Gastrocnemius medialis (tissue), 4 donors: ENCODE results near the gene KCNQ5.

Experiments used
- POLR2A ChIP-seq, 2 donors: fragments of 450-650 bp; IDR thresholded peaks; one replicate each; pipeline ENCODE4 v1.6.1; 2017; ENCODE audit warnings: antibody characterized with exemption in 2 of 2, mild to moderate bottlenecking in 2 of 2, moderate library complexity in 2 of 2
- TF ChIP-seq, protein P1 (sequence below), 5 experiments: fragments of 450-650 bp in 3 of 5; fragments of 200-600 bp in 2 of 5; sonication (generic) in 2 of 5; IDR thresholded peaks in 4 of 5; conservative IDR thresholded peaks in 1 of 5; 1 replicate in 4 of 5; 2 replicates in 1 of 5; pipeline ENCODE4 v1.5.1; 2016 to 2019; ENCODE audit warnings: antibody characterized with exemption in 5 of 5, mild to moderate bottlenecking in 3 of 5, moderate library complexity in 3 of 5

DNA sequence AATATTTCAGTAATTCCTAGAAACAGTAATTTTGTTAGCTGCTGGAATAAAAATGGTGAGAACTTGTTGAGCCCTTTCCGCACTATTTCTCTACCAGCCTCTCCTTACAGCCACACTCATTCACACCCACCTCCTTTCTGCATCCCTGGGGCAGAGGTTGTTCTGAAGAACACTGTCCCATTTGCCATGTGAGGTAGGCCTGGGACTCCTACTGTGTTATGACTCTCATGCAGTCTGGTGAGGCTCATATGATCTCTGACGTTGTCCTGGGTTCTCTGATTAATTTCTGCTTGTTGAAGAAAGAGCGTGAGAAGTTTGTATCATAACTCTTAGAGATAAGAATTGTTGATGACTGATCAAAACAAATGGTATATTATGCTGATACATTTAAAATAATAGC, 4.1 kb upstream of the KCNQ5 start:
- TF ChIP-seq, protein P1, sequence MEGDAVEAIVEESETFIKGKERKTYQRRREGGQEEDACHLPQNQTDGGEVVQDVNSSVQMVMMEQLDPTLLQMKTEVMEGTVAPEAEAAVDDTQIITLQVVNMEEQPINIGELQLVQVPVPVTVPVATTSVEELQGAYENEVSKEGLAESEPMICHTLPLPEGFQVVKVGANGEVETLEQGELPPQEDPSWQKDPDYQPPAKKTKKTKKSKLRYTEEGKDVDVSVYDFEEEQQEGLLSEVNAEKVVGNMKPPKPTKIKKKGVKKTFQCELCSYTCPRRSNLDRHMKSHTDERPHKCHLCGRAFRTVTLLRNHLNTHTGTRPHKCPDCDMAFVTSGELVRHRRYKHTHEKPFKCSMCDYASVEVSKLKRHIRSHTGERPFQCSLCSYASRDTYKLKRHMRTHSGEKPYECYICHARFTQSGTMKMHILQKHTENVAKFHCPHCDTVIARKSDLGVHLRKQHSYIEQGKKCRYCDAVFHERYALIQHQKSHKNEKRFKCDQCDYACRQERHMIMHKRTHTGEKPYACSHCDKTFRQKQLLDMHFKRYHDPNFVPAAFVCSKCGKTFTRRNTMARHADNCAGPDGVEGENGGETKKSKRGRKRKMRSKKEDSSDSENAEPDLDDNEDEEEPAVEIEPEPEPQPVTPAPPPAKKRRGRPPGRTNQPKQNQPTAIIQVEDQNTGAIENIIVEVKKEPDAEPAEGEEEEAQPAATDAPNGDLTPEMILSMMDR (IDR thresholded peaks at IDR 0.05 in 4 of 5, conservative IDR thresholded peaks at IDR 0.05 in 1 of 5): no peak
- TF ChIP-seq POLR2A (IDR thresholded peaks at IDR 0.05): no peak
